Duodenal mucosa (tissue), 2 donors: ENCODE results near the gene RMND5A.

Source experiments
- H3K27ac ChIP-seq: one replicate; pipeline ENCODE4 v1.7.0; 2013; ENCODE audit warnings: low read depth, low read length
- H3K27me3 ChIP-seq, 2 donors: one replicate each; pipeline ENCODE4 v1.7.0; 2013; ENCODE audit warnings: low read length in 2 of 2, control low read depth in 1 of 2; ENCODE audit not compliant: insufficient read depth in 2 of 2, control insufficient read depth in 1 of 2
- H3K36me3 ChIP-seq, 2 donors: one replicate each; pipeline ENCODE4 v1.7.0; 2013; ENCODE audit warnings: low read length in 2 of 2, control low read depth in 1 of 2; ENCODE audit not compliant: insufficient read depth in 2 of 2, control insufficient read depth in 1 of 2
- H3K4me1 ChIP-seq, 2 donors: one replicate each; pipeline ENCODE4 v1.7.0; 2013; ENCODE audit warnings: low read length in 2 of 2, control low read depth in 1 of 2; ENCODE audit not compliant: insufficient read depth in 2 of 2, control insufficient read depth in 1 of 2
- H3K4me3 ChIP-seq, 2 donors: one replicate each; pipeline ENCODE4 v1.7.0; 2013; ENCODE audit warnings: low read length in 2 of 2, low read depth in 1 of 2
- H3K9ac ChIP-seq, 2 donors: one replicate each; pipeline ENCODE4 v1.7.0; 2013; ENCODE audit warnings: low read length in 2 of 2, low read depth in 1 of 2
- H3K9me3 ChIP-seq, 2 donors: one replicate each; pipeline ENCODE4 v1.7.0; 2013; ENCODE audit warnings: low read length in 2 of 2, control low read depth in 1 of 2; ENCODE audit not compliant: control insufficient read depth in 1 of 2

The RMND5A gene

DNA sequence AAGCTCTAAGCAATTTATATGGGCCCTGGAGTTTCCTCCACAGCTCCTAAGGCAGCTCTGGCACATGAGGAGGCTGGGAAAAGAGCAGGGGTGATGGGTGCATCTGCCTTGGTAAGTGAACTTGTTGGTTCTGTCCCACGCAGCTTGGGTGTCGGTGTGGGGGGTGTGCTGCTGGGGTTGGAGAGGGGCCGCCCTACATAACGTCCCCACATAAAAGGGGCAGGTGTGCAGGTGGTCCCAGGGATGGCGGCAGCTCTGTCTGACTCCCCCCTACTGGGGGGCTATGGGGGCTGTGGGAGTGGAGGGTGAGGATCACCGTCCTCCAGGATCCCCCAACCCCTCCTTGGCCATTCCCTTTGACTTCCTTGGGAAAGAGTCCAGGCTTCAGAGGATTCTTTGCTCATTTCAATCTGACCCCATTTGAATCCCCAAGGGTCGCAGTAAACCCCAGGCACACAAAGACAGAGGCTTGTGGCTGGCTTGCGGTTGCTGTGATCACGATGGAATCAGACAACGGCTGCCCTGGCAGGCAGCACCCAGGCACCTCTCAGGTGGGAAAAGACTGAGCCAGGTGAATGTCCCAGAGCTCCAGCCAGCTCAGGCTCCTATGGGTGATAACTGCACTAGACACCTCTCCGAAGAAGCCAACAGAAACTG, 105.1 kb downstream of the RMND5A start:
- no peaks in the 10 kb centered on the region for H3K9me3 ChIP-seq

DNA sequence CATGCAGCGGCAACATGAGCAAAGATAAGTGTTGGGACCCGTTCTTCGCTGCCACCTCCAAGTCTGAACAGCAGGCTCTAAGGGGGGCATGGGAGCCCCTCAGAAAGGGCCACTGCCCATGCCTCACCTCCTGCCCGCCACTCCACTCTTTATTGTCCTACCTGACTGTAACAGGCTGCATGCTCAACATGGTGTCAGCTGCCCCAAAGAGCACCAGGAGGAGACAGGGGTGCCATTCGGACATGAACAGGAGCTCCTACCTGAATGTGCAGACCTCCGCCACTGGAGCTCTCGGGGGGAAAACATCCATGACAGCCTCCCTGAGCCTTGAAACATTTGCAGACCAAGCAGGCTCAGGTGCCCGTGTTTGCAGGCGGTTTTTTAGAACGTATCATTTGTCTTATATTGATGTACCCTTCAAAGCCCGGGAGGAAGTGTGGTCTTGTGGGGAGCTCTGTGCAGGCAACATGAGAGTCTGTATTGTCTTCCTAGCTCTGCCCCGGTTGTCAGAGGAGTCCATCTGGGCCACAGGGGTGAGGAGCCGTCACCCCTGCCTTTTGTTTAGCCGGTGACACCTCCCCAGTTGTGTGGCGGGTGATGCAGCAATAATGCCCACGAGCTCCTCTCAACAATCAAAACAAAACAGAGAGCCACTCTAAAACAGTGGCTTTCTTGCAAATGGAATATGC, 105.7 kb downstream of the RMND5A start:
- no peak overlapping the region for H3K27ac ChIP-seq
- H3K4me3 ChIP-seq: no peak overlapping the region
- no peaks in the 10 kb centered on the region for H3K9me3 ChIP-seq
- no peaks in the 10 kb centered on the region for H3K27me3 ChIP-seq
- H3K36me3 ChIP-seq: no peaks in the 10 kb centered on the region
- H3K4me1 ChIP-seq: peaks cover 0 to 7% of the 10 kb centered on the region in 2 donors
- no peak overlapping the region for H3K9ac ChIP-seq

More for the DNA sequence above, 105.1 kb downstream of the RMND5A start:
- Histone ChIP-seq H3K27ac (no peak overlapping the region), H3K27me3 (no peaks in the 10 kb centered on the region), H3K36me3 (no peaks in the 10 kb centered on the region), H3K4me3 (no peak overlapping the region), H3K9ac (no peak overlapping the region), H3K4me1 (peaks cover 0 to 7% of the 10 kb centered on the region in 2 donors)

DNA sequence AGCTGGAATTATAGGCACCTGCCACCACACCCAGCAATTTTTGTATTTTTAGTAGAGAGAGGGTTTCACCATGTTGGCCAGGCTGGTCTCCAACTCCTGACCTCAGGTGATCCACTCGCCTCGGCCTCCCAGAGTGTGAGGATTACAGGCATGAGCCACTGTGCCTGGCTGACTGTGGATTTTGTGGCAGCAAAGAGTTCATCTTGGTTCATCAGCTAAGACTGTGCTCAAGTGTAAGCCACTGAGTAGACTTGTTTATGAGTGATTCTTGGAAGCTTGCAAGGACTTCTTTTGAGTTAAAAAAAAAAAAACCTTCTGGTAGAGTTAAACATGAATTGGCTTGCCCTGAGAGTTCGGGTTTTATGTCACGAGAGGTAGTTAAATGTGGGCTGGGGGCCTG, 106.9 kb downstream of the RMND5A start:
- no peaks in the 10 kb centered on the region for H3K27me3 ChIP-seq
- H3K9me3 ChIP-seq: no peaks in the 10 kb centered on the region
- no peak overlapping the region for H3K27ac ChIP-seq
- no peak overlapping the region for H3K9ac ChIP-seq
- peaks cover 0 to 7% of the 10 kb centered on the region in 2 donors for H3K4me1 ChIP-seq
- H3K36me3 ChIP-seq: no peaks in the 10 kb centered on the region
- H3K4me3 ChIP-seq: no peak overlapping the region
